Measurements from ENCODE around the gene LILRB2.
"Not testable (repeated sequence)": the region's sequence is repeated elsewhere in the genome, so short reads cannot be mapped to it uniquely, and the experiment has no call there.

The LILRB2 gene

DNA sequence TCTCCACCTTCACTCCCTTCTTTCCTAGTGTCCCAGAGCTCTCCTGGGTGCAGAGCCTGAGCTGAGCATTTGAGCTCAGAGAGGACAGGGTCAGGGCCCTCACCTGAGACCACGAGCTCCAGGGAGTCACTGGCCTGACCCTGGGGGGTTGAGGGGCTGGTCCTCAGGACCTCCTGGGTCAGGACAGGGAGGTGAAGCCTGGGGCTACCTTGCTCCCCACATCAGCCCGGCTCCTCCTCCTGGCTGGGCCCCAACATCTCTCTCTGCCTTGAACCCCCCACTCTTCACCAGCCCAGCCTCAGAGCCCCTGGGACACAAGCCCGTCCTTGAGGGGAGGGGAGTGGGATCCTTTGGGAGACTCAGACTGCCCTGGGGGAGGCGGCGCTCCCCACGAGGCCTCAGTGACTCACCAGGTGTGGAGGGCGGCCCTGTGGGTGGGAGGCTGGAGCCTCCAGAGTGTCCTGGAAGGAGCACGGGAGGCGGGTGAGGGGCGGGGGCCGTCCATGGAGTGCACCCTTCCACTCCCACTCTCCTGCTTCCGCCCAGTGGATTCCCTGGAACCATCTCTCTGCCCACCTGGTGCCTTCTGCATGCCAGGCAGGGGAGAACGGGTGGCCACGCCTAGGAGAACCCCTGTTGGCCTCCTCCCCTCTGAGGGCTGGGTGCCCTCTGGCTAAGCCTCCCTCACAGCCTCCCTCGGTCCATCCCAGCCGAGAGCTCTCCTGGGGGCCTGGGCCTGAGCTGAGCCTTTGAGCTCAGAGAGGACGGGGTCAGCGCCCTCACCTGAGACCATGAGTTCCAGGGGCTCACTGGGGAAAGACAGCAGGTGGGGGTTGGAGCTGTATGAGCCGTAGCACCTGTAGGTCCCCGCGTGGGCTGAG, 41.2 kb downstream of the LILRB2 start:
- DNase-seq, result not testable (repeated sequence)

DNA sequence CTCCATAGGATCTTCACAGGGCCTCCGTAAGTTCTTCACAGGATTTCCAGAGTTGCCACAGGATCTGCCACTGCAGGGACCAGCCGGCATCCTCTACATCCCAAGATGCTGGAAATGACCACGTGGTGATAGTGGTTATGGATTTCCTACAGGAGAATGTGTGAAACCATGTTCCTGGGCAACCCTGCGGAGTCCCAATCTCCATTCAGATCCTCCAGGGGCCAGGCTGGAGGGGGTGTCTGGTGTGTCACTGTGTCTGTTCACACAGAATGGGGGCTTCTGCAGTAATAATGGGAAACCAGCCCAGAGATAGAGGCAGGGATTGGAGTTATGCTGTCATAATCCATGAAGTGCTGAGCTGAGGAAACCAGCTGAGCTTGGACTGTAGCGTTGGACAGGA, 47.0 kb downstream of the LILRB2 start:
- DNase-seq, result no peak

DNA sequence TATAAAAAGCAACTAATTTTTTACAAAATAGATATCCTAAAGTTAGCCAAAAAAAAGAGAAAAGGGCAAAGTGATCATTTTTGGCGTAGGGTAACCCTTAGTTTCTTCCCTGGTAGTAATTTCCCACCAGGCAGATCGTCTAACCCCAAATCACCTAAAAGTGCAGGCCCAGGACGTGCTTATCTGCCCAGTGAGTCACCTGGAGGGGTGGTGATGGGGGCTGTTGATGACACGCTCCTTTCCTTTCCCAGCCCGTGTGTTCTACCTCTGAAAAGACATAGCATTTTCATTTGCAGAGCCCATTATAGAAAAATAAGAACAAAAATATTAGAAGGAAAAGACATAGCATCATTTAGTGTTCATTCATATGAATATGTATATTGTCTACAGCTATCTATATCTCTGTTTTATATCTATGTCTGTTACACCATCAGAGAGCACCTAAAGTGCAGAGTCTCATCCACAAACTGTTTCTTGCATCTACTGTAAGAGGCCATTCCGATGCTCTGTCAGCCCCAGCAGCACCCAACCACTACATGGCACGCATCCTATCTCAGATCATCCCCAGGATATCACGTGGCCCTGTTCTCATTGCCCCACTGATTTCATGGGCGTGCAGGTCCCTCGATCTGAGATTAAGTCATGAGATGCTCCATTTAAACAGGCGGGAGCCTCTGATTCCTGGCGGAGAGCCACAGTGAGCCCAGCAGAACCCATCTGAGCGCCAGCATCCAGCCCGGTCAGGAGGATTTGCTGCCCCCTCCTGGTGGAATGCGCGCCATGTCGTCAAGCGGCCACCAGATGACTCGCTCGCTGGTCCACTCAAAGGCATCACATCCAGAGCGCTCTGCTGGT, 49.6 kb downstream of the LILRB2 start:
- DNase-seq, result peak; percentile 8

DNA sequence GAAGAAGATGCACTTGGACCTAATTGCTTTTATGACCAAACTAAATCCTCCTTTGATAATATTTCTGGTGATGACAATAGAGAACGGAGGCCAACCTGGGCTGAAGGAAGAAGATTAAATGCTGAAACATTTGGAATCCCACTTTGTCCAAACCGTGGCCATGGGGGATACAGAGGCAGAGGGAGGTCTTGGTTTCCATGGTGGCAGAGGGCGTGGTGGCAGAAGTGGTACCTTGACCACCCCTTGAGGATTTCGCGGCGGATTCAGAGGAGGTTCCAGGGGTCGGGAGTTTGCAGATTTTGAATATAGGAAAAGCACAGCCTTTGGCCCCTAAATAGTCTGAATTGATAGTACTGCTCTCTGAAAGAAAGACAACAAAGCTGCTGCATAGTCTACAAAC, 50.9 kb downstream of the LILRB2 start:
- DNase-seq, result no peak

DNA sequence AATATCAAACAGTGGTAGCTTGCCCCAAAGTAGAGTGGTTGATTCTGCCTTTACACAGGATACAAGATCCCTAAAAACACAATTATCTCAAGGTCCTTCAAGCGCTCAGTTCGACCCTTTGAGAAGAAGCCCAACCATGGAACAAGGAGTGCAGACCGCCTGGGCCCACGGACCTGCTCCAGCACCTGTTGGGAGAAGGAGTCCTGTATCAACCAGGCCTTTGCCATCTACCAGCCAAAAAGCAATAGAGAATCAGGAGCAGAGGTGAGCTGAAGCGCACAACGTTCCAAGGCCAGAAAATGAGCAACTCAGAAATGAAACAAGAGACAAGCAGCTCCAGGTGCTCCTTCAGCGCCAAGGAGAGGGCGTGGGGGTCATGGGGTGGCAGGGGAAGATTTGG, 51.8 kb downstream of the LILRB2 start:
- no peak for DNase-seq

DNA sequence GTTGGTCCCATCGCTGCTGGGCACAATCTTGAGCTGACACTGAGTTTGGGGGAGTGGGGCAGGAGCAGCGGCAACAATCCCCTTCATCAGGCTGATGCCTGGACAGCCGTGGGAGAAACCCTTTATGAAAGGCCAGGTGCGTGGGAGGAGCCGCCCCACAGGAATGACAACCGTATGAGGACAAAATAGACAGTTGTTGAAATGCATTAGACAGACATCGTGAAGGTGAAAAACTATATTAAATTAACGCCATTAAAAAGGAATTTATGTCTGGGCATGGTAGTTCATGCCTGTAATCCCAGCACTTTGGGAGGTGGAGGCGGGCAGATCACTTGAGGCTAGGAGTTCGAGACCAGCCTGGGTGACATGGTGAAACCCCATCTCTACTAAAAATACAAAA, 56.3 kb downstream of the LILRB2 start:
- DNase-seq, result not testable (repeated sequence)

DNA sequence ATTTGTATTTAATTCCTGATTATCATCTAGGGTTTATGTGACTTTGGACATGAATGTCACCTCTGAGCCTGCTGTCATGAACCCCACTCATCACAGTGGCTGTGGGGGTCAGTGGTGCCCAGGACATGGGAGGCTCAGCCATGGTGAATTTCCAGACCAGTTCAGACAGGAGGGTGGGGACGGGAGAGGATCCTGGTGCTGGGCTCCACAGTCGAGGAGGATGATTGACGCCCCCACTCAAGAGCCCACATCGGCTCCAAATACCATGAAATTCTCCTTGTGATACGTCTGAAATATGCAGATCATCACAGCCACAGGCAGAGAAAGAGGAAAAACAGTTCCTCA, 57.0 kb downstream of the LILRB2 start:
- not testable (repeated sequence) for DNase-seq

Measured in NCI-H2081 treated with DMSO at 0.1 percent for 48 hours (cell line).